Heart left ventricle (tissue), 13 donors: ENCODE results near the gene SEMA4D.

ENCODE experiments used
- CTCF ChIP-seq, 12 donors: fragments of 200-600 bp; sonication (generic) in 4 of 12; IDR thresholded peaks; one replicate each; pipeline versions ENCODE4 v1.5.0 to v1.8.0; 2018 to 2022; ENCODE audit warnings: antibody characterized with exemption in 12 of 12, mild to moderate bottlenecking in 5 of 12
- POLR2A ChIP-seq, 2 donors: fragments of 450-650 bp; IDR thresholded peaks; one replicate each; pipeline ENCODE4 v1.6.1; 2017; ENCODE audit warnings: antibody characterized with exemption in 2 of 2, mild to moderate bottlenecking in 2 of 2, moderate library complexity in 2 of 2
- donor health status: ischemic (EF 13 %, LVEDD 7.1; RV severe dilation, severe dysfunction).
- donor health status: DM: no; HTN: yes; CAD: no.
- donor health status: DM: no; HTN: no; CAD: no.
- donor health status: ischemic (EF 25% LVEDD 6.9; RV normal size, moderate dysfunction).
- donor health status: ischemic (EF 25% LVEDD 5.7; RV mildly dilated, moderate dysfunction).
- donor health status: ischemic (EF 35%, LVEDD 5.7; RV mildly dilated, moderate dysfunction).
- donor health status: nonischemic (EF 11% LVEDD 7.7; RV severe dilation, severe dysfunction).
- donor health status: DM: yes; HTN: yes; CAD: no.
- donor health status: PGD.
- donor health status: ischemic (EF 29% LVEDD 5.4; RV normal size, mild dysfunction).
- donor health status: nonischemic (EF 23%, LVEDD 6.1; RV moderate dilation, normal function).

- TF ChIP-seq POLR2A (IDR thresholded peaks at IDR 0.05), result no peak
- TF ChIP-seq CTCF (IDR thresholded peaks at IDR 0.05), result no peak
Measured at GRCh38 chr9:89420397-89421178, 77.3 kb downstream of the SEMA4D start.
